GM12874 (cell line): ENCODE results near the gene WDR48.

Experiments
- TF ChIP-seq, protein P1 (sequence below): IDR thresholded peaks from 2 replicates; pipeline ENCODE4 v1.5.1; 2011; ENCODE audit warnings: low read depth, mild to moderate bottlenecking, control low read depth, low read length, moderate library complexity; ENCODE audit not compliant: insufficient read depth

The WDR48 gene

DNA sequence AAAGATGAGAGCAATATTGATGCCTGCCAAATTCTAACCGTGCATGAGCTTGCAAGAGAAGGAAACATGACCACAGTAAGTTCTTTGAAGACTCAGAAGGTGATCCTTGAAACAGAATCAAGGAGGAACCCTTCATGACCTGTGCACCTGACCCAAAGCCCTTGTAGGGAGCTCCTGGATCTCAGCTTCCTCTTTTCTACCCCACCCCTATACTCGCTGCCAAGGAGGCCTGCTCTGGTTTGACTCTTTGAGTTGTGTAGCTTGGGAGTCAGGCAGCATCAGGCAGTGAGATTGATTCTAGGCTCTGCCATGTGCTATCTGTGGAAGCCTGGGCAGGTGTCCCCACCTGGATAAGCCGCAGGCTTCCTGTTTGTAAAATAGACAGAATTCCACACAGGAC lies 66.3 kb downstream of the WDR48 start:
- TF ChIP-seq, protein P1, sequence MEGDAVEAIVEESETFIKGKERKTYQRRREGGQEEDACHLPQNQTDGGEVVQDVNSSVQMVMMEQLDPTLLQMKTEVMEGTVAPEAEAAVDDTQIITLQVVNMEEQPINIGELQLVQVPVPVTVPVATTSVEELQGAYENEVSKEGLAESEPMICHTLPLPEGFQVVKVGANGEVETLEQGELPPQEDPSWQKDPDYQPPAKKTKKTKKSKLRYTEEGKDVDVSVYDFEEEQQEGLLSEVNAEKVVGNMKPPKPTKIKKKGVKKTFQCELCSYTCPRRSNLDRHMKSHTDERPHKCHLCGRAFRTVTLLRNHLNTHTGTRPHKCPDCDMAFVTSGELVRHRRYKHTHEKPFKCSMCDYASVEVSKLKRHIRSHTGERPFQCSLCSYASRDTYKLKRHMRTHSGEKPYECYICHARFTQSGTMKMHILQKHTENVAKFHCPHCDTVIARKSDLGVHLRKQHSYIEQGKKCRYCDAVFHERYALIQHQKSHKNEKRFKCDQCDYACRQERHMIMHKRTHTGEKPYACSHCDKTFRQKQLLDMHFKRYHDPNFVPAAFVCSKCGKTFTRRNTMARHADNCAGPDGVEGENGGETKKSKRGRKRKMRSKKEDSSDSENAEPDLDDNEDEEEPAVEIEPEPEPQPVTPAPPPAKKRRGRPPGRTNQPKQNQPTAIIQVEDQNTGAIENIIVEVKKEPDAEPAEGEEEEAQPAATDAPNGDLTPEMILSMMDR: no peak

DNA sequence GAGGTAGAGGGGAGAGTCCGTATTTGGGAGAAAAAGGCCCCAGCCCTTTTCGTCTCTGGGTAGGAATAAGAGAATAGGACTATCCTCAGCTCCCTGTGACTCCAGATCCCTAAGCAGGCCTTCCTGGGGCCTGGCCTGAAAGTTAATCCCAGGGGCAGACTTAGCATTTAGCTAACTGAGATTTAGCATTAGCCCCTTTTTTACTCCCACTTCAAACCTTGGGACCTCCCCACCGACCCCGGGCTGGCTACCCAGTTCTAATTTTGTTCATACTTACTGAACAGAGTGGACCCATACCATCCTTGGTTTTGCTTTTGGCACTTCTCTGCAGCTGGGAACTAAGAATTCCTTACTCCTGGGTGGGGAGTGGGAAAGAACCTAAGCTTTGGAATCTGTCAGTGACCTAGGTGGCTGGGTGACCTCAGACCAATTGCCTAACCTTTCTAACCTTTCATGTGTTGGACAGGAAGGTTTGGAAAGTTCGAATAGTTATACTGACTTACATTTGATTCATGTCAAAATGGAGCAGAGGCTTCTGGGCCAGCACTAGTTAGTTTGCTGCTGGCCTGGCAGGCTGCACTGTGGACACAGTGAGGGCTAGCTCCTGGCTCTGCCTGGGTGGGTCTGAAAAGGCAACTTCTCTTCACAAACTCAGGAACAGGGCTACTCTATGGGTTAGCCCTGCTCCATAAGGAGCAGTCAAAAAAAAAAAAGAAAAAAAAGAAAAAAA lies 67.3 kb downstream of the WDR48 start:
- TF ChIP-seq, protein P1: no peak

DNA sequence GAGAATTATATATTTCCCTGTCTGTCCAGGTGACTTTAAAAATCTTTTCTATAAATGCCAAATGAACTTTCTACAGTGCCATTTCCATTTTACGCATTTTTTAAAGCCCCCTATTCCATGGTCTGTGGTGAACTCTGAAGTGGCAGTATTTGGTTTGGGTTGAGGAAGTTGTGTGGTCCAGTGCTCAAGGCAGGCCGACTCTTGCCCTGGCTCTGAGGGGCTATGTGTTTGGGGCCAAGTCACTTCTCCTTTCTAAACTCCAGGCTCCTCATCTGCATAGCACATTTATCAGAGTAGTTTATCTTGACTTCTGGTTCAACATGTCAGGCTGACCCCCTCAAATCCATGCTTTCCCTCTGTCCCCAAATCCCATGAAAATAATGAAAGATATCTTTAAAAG lies 69.8 kb downstream of the WDR48 start:
- TF ChIP-seq, protein P1: no peak

DNA sequence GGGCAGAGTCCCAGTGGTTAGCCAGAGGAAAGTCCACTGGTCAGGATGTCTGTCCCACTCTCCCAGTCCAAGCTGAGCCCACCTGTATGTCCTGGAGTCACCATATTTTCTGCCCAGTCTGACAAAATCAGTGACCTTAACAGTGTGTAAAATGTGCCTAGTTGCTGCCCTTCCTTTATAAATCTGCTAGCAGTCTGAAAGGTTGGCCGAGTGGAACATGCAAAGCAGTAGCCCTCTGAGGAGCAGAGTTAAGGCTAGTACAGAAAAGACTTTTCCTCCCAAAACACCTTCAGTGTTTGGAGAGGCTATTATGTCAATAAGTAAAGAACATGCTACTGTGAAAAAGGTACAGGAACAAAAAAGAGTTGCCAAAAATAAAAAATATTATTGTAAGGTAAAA lies 71.0 kb downstream of the WDR48 start:
- TF ChIP-seq, protein P1: no peak

DNA sequence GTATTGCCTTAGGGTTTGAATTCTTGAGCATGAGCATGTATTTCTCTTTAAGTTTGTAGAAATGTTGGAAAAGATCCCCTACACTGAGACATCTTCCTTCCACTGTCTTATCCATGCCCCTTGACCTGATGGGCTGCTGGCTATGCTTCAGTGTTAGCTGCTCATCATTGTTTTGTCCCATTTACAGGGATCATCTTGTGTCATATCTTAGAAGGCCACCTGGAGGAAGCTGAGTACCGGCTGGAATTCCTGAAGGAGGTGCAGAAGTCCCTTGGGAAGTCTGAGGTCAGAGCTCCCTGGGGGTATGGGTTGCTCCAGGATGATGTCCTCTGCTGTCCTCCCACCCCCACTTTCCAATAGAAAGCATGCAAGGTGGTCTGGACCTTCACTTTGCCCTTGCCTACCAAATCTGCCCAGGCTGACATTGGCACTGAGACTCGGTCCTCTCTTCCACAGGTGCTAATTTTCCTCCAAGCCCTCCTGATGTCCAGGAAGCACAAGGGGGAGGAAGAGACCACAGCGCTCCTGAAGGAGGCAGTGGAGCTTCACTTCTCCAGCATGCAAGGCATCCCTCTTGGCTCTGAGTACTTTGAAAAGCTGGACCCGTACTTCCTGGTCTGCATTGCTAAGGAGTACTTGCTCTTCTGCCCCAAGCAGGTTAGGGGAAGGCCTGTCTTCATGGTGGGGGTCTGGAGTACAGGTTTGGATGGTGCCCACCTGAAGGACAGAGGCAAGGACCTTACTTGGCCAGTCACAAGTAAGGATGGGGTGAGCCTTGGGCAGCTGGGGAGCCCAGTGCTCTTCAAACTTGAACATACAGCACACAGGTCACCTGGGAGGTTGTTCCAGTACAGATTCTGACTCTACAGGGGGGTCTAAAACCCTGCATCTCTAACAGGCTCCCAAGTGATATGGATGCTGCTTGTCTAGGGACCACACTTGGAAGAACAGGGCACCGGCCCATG lies 73.3 kb downstream of the WDR48 start:
- TF ChIP-seq, protein P1: no peak

DNA sequence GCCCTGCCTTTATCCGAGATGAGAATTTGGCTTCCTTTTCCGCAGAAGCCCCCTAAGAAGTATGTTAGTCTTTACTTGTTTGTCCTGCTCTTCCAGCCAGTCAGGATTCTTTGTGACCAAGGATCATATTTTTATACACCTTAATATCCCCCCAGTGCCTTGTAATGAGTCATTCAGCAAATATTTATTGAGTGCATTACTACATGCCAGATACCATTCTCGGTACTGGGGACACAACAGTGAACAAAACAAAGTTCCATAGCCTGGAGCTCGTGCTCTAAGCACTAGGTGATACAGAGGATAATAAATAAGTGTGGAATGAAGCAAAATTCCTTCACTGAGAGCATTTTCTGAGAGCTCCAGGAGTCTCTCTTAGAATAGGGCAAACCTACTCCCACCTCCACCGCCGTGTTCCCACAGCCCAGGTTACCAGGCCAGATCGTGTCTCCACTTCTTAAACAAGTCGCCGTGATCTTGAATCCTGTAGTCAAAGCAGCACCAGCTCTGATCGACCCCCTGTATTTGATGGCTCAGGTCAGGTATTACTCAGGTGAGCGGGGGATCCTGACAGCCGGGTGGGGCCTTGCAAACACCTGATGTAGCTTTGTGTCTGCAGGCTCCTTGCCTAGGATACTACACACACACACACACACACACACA lies 74.2 kb downstream of the WDR48 start:
- TF ChIP-seq, protein P1: no peak

DNA sequence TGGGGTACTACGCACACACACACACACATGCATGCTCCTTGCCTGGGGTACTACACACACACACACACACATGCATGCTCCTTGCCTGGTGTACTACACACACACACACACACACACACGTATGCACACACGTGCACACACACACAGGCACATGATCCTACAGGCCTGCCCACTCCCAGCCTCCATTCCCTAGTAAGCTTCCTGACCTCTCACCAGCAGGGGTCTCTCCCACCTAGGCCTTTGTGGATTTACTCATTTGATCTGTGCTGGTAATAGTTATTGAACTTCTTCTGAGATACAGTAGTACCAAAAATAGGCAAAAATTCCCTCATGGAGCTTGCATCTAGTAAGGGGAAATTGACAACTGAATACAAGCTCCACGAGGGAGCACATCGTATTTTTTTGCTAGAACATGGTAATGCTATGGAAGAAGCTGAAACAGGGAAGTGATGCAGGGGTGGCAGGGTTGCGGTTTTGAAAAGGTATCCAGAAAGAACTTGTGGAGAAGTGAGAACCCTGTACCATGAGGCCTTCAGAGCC lies 74.8 kb downstream of the WDR48 start:
- TF ChIP-seq, protein P1: 0 out of 2 replicates have a peak, but pooled peaks have one; percentile 18
